22Rv1 (cell line): Measurements from ENCODE around the gene GALNS.

Source experiments
- ZFX ChIP-seq: fragments of 450-650 bp; IDR thresholded peaks from 2 replicates; pipeline ENCODE4 v1.6.1; 2017; ENCODE audit warnings: antibody characterized with exemption, borderline replicate concordance
- TF ChIP-seq, protein P1 (sequence below): fragments of 450-650 bp; IDR thresholded peaks from 2 replicates; pipeline ENCODE4 v1.5.1; 2017; ENCODE audit warnings: mild to moderate bottlenecking

DNA sequence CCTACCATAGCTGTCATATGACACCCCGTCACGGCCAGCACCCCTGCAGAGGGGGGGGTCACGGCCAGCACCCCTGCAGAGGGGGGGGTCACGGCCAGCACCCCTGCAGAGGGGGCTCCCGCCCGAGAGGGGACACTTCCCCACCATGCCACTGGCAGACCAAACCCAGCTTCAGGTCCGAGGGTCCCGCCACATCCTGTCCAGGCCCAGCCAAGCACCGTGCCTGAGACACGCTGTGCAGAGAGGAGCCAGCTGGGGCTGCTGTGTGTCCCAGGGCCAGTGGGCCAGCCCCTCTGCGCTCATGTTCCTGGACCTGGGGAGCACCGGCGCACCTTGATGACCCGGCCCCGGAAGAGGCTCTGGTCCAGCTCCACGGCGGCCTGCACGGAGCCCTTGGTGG lies 7.8 kb upstream of the GALNS start:
- TF ChIP-seq, protein P1, sequence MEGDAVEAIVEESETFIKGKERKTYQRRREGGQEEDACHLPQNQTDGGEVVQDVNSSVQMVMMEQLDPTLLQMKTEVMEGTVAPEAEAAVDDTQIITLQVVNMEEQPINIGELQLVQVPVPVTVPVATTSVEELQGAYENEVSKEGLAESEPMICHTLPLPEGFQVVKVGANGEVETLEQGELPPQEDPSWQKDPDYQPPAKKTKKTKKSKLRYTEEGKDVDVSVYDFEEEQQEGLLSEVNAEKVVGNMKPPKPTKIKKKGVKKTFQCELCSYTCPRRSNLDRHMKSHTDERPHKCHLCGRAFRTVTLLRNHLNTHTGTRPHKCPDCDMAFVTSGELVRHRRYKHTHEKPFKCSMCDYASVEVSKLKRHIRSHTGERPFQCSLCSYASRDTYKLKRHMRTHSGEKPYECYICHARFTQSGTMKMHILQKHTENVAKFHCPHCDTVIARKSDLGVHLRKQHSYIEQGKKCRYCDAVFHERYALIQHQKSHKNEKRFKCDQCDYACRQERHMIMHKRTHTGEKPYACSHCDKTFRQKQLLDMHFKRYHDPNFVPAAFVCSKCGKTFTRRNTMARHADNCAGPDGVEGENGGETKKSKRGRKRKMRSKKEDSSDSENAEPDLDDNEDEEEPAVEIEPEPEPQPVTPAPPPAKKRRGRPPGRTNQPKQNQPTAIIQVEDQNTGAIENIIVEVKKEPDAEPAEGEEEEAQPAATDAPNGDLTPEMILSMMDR = no peak
- TF ChIP-seq ZFX = no peak
